Activated CD8-positive, alpha-beta memory T cell treated with anti-CD3 and anti-CD28 coated beads, Interleukin-2, amount 10 ng/mL, durations not matched to agents 7 days and 5 days (primary cell): Measurements from ENCODE around the gene BPIFB2. TPM values are rescaled to one million over a fixed set of nuclear protein-coding genes. Genes with fewer than 3 reads are reported as not detected.
"Not testable (repeated sequence)": the region's sequence is repeated elsewhere in the genome, so short reads cannot be mapped to it uniquely, and the experiment has no call there.

Experiments
- ATAC-seq: fragments of 150-1000 bp; cut with Tn5 transposase; one replicate; pipeline ENCODE4 v1.10.0; 2021; ENCODE audit warnings: moderate library complexity
- CTCF ChIA-PET: fragments of 350-600 bp; sonication (Branson Sonifier 250); formaldehyde crosslinking; loops from one replicate; lab custom pipeline; 2021; ENCODE audit warnings: antibody characterized with exemption; lab: Charles Lee
- DNase-seq: peaks from one replicate; pipeline ENCODE4 v3.0.0-alpha.2; 2020
- H3K27ac Mint-ChIP-seq: one replicate; pipeline ENCODE4 v1.8.0; 2021; ENCODE audit warnings: mild to moderate bottlenecking, mixed read lengths
- H3K27me3 Mint-ChIP-seq: one replicate; pipeline ENCODE4 v1.8.0; 2021; ENCODE audit warnings: mixed read lengths
- H3K36me3 Mint-ChIP-seq: one replicate; pipeline ENCODE4 v1.8.0; 2021; ENCODE audit warnings: mild to moderate bottlenecking, mixed read lengths
- H3K4me1 Mint-ChIP-seq: one replicate; pipeline ENCODE4 v1.8.0; 2021; ENCODE audit warnings: mixed read lengths
- H3K4me3 Mint-ChIP-seq: one replicate; pipeline ENCODE4 v1.8.0; 2021; ENCODE audit warnings: mild to moderate bottlenecking, moderate library complexity, mixed read lengths
- H3K9me3 Mint-ChIP-seq: one replicate; pipeline ENCODE4 v1.8.0; 2022; ENCODE audit warnings: low read depth, mixed read lengths
- total RNA-seq, 2 experiments: library from RNA; stranded (reverse); gene quantifications; one replicate each; pipeline ENCODE4 v1.2.3, GENCODE V29; 2021

The BPIFB2 gene
- total RNA-seq, 2 experiments from 2014 or later, result not detected

- H3K4me1 Mint-ChIP-seq, result no peaks in the 10 kb centered on the region
- H3K27ac Mint-ChIP-seq, result no peak overlapping the region
- DNase-seq (no peak), ATAC-seq (no peak)
- H3K36me3 Mint-ChIP-seq, result no peaks in the 10 kb centered on the region
- CTCF ChIA-PET, result no interaction called here
- no peaks in the 10 kb centered on the region for H3K27me3 Mint-ChIP-seq
- H3K4me3 Mint-ChIP-seq, result no peak overlapping the region
- H3K9me3 Mint-ChIP-seq, result peaks cover 4% of the 10 kb centered on the region
Measured at GRCh38 chr20:33042983-33043730, 35.7 kb downstream of the BPIFB2 start.

GRCh38 chr20:33043731-33044181, 36.3 kb downstream of the BPIFB2 start:
- DNase-seq (no peak), ATAC-seq (no peak)
- peaks cover 4% of the 10 kb centered on the region for H3K9me3 Mint-ChIP-seq
- H3K36me3 Mint-ChIP-seq, result no peaks in the 10 kb centered on the region
- H3K4me3 Mint-ChIP-seq, result no peak overlapping the region
- no peaks in the 10 kb centered on the region for H3K27me3 Mint-ChIP-seq
- CTCF ChIA-PET, result no interaction called here
- no peak overlapping the region for H3K27ac Mint-ChIP-seq
- no peaks in the 10 kb centered on the region for H3K4me1 Mint-ChIP-seq

- not testable (repeated sequence) for ATAC-seq, H3K4me3 Mint-ChIP-seq
Measured at GRCh38 chr20:33045129-33045721, 37.7 kb downstream of the BPIFB2 start.

GRCh38 chr20:33046412-33046811, 38.9 kb downstream of the BPIFB2 start:
- Mint-ChIP-seq H3K9me3 (peaks cover 4% of the 10 kb centered on the region), H3K4me1 (no peaks in the 10 kb centered on the region), H3K27me3 (no peaks in the 10 kb centered on the region), H3K27ac (no peak overlapping the region), H3K4me3 (no peak overlapping the region), H3K36me3 (no peaks in the 10 kb centered on the region)
- no peak for ATAC-seq
- no peak for DNase-seq
- CTCF ChIA-PET, result no interaction called here

More at GRCh38 chr20:33045129-33045721, 37.7 kb downstream of the BPIFB2 start:
- H3K4me1 Mint-ChIP-seq, H3K36me3 Mint-ChIP-seq, DNase-seq, H3K27me3 Mint-ChIP-seq, CTCF ChIA-PET, H3K9me3 Mint-ChIP-seq, H3K27ac Mint-ChIP-seq: not testable (repeated sequence)

GRCh38 chr20:33051333-33051732, 43.8 kb downstream of the BPIFB2 start:
- no peaks in the 10 kb centered on the region for H3K4me1 Mint-ChIP-seq
- no peak overlapping the region for H3K27ac Mint-ChIP-seq
- no peak for ATAC-seq
- H3K4me3 Mint-ChIP-seq, result no peak overlapping the region
- H3K36me3 Mint-ChIP-seq, result no peaks in the 10 kb centered on the region
- no peak for DNase-seq
- CTCF ChIA-PET, result no interaction called here
- no peaks in the 10 kb centered on the region for H3K9me3 Mint-ChIP-seq
- H3K27me3 Mint-ChIP-seq, result no peaks in the 10 kb centered on the region

DNA sequence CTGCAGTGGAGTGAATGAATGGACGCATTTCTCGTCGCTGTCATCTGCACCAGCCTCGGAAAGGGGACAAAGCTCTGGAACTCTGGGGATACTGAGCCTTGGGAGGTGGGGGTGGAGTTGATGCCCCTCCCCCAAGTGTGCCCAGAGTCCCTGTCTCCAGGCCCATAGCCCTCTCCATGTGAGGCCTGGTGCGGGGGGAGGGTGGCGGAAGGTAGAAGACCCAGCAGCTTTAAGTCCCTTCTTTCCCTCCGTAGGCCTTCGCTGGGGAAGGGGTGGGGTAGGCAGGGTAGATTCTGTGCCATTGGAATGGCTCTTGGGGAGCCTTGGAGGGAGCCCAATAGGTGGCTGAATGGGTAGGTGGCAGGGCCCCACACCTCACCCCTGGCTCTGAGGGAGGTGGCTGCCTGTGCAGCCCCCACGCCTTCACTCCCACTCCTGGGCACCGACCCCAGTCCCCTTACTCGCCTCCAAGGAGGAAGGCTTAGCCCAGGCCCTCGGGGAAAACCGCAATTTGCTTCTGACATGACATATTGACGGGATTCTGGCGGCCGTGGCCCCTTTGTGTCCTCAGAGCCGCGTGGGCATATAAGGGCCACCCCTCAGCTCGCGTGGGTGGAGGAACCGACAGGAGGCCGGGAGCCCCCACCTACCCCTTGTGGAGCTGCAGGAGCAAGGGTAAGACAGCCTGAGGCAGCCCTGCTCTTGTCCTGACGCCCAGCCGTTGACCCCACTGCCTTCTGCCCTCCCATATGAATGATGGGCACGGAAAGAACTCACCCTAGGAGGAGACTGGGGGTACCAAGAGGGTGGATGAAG, 46.0 kb downstream of the BPIFB2 start, which contains the start of gene BPIFB3:
Gene BPIFB3 (plus strand): TSS at position 613 of the 816 bp plus-strand sequence. CDS start 1,533 bp downstream, outside the sequence.
- Mint-ChIP-seq H3K27ac (no peak within 1 kb of the TSS), H3K27me3 (peaks cover 3% of the 10 kb centered on the region), H3K36me3 (no peaks in the 10 kb centered on the region), H3K4me1 (no peaks in the 10 kb centered on the region), H3K9me3 (no peaks in the 10 kb centered on the region), H3K4me3 (no peak within 1 kb of the TSS)
- CTCF ChIA-PET, result no interaction called here
- DNase-seq (no peak), ATAC-seq (no peak)

DNA sequence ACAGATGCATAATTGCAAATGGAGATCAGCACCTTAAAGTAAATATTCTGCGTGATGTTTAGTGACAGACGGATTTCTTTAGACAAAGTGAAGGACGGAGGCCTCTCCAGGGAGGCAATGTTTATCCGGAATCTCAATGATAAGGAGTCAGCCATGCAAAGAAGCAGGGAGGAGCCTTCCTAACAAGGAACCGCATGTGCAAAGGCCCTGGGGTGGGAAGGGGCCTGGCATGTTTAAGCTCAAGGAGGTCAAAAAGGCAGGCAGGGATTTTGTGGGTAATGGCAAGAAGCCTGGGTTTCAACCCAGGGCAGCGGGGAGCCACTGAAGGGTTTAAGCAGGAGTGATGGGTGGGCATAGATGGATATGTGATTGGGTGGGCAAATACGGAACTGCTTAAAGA, 46.9 kb downstream of the BPIFB2 start:
- H3K27me3 Mint-ChIP-seq, result peaks cover 3% of the 10 kb centered on the region
- no peak overlapping the region for H3K27ac Mint-ChIP-seq
- ATAC-seq (no peak), DNase-seq (no peak)
- no peak overlapping the region for H3K4me3 Mint-ChIP-seq
- H3K4me1 Mint-ChIP-seq, result no peaks in the 10 kb centered on the region
- H3K9me3 Mint-ChIP-seq, result no peaks in the 10 kb centered on the region
- CTCF ChIA-PET, result no interaction called here
- no peaks in the 10 kb centered on the region for H3K36me3 Mint-ChIP-seq

GRCh38 chr20:33054791-33055190, 47.3 kb downstream of the BPIFB2 start:
- Mint-ChIP-seq H3K4me1 (no peaks in the 10 kb centered on the region), H3K4me3 (no peak overlapping the region), H3K9me3 (no peaks in the 10 kb centered on the region), H3K36me3 (no peaks in the 10 kb centered on the region), H3K27ac (no peak overlapping the region), H3K27me3 (peaks cover 3% of the 10 kb centered on the region)
- ATAC-seq, result no peak
- CTCF ChIA-PET, result no interaction called here
- no peak for DNase-seq

DNA sequence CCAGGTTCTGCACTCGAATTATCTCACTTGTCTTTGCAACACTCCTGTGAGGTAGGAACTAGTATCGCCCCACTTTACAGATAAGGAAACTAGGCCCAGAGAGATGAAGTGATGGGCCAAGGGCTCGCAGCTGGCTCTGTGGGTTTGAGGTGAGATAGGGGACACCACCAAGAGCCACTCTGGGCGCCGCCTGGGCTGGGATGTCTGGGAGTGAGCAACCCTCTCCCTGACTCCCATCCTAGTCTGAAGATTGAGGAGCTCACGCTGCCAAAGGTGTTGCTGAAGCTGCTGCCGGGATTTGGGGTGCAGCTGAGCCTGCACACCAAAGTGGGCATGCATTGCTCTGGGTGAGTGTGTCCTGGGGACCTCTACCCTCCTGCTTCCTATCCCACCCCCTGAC, 51.6 kb downstream of the BPIFB2 start:
- Mint-ChIP-seq H3K27ac (no peak overlapping the region), H3K9me3 (no peaks in the 10 kb centered on the region), H3K4me3 (no peak overlapping the region), H3K36me3 (no peaks in the 10 kb centered on the region), H3K4me1 (no peaks in the 10 kb centered on the region), H3K27me3 (peaks cover 3% of the 10 kb centered on the region)
- ATAC-seq (no peak), DNase-seq (no peak)
- CTCF ChIA-PET, result no interaction called here

- DNase-seq, result no peak
- CTCF ChIA-PET, result interaction anchor here (1.0 kb wide), 1 partner anchor 114 kb away, joined by 3 read pairs; no protein-coding TSS in a partner anchor
- ATAC-seq, result no peak
- no peaks in the 10 kb centered on the region for H3K9me3 Mint-ChIP-seq
- H3K4me3 Mint-ChIP-seq, result no peak overlapping the region
- H3K27ac Mint-ChIP-seq, result no peak overlapping the region
- peaks cover 3% of the 10 kb centered on the region for H3K27me3 Mint-ChIP-seq
- H3K4me1 Mint-ChIP-seq, result no peaks in the 10 kb centered on the region
- no peaks in the 10 kb centered on the region for H3K36me3 Mint-ChIP-seq
Measured at GRCh38 chr20:33059741-33060390, 52.4 kb downstream of the BPIFB2 start.

DNA sequence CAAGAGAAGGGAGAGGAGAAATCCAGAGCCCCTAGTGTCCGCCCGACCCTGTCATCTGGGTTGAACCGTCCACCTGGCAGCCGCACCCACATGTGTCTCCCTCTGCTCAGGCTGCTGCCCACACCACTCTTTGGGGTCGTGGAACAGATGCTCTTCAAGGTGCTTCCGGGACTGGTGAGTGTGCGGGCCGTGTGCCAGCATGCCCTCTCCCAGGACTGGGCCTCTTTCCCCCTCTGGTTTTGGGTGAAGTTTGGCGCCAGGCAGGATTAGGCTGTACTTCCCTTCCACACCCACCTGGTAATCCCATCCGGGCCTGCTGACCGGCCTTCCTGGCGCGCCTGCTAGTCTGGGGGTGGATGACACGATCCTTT, 54.1 kb downstream of the BPIFB2 start:
- Mint-ChIP-seq H3K27ac (no peak overlapping the region), H3K4me1 (no peaks in the 10 kb centered on the region), H3K36me3 (no peaks in the 10 kb centered on the region), H3K4me3 (no peak overlapping the region), H3K27me3 (peaks cover 3% of the 10 kb centered on the region), H3K9me3 (no peaks in the 10 kb centered on the region)
- CTCF ChIA-PET, result no interaction called here
- ATAC-seq (no peak), DNase-seq (no peak)

DNA sequence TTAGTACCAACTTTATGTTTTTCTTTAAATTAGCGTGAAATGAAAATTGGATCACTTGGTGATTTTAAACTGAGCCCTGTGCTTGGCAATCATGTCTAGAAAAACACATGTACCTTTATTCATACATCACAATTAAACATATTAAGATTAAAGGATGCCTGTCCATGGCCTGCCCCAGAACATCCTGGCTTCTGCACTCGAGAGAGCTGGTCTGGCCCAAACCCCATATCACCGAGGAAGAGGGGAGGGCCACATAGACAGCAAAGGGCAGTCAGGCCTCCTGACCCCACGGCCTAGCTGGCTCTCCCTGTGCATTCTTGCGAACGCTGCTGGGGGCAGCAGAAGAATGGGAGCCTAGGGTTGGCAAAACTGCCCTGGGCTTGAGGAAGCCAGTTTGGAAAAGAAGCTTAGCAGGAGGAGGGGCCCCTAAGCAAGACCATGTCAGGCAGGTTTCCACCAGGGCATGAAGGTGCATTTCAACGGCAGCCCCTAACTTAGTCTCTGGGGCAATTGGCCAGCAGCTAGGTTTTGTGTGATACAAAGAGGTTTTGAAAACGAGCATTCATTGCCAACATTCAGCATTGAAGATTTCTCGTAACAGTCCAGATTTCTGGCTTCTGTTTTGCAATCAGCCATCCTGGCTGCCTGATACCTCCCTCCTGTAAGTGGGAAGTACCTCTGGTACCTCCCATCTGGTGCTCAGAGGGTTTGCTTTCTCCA, 54.8 kb downstream of the BPIFB2 start:
- no peak overlapping the region for H3K27ac Mint-ChIP-seq
- DNase-seq (no peak), ATAC-seq (no peak)
- peaks cover 3% of the 10 kb centered on the region for H3K27me3 Mint-ChIP-seq
- CTCF ChIA-PET, result no interaction called here
- no peak overlapping the region for H3K4me3 Mint-ChIP-seq
- H3K36me3 Mint-ChIP-seq, result no peaks in the 10 kb centered on the region
- no peaks in the 10 kb centered on the region for H3K9me3 Mint-ChIP-seq
- H3K4me1 Mint-ChIP-seq, result no peaks in the 10 kb centered on the region

GRCh38 chr20:33062825-33063149, 55.3 kb downstream of the BPIFB2 start:
- ATAC-seq (no peak), DNase-seq (no peak)
- H3K27ac Mint-ChIP-seq, result no peak overlapping the region
- no peak overlapping the region for H3K4me3 Mint-ChIP-seq
- CTCF ChIA-PET, result no interaction called here
- H3K36me3 Mint-ChIP-seq, result no peaks in the 10 kb centered on the region
- no peaks in the 10 kb centered on the region for H3K4me1 Mint-ChIP-seq
- peaks cover 2% of the 10 kb centered on the region for H3K27me3 Mint-ChIP-seq
- H3K9me3 Mint-ChIP-seq, result no peaks in the 10 kb centered on the region
